MM.1S (cell line): Measurements from ENCODE around the gene NT5M.

Source experiments
- DNase-seq: peaks from one replicate; pipeline ENCODE4 v3.0.0-alpha.2; 2015
- H2AFZ ChIP-seq: fragments of 300-600 bp; sonication (generic); 2 replicates; pipeline ENCODE4 v1.6.0; 2016; ENCODE audit warnings: antibody characterized with exemption, low read length
- H3F3A ChIP-seq: fragments of 300-600 bp; sonication (generic); 2 replicates; pipeline ENCODE4 v1.6.1; 2016; ENCODE audit warnings: mild to moderate bottlenecking, antibody characterized with exemption, low read length, moderate library complexity, mixed read lengths; ENCODE audit not compliant: insufficient read depth
- H3K27ac ChIP-seq: fragments of 300-600 bp; sonication (generic); 2 replicates; pipeline ENCODE4 v1.5.1; 2016; ENCODE audit warnings: mild to moderate bottlenecking, low read length
- H3K27me3 ChIP-seq: fragments of 300-600 bp; sonication (generic); replicated peaks from 2 replicates; pipeline ENCODE4 v1.6.0; 2016; ENCODE audit warnings: low read length; ENCODE audit not compliant: insufficient read depth
- H3K36me3 ChIP-seq: fragments of 300-600 bp; sonication (generic); replicated peaks from 2 replicates; pipeline ENCODE4 v1.6.1; 2016; ENCODE audit warnings: mild to moderate bottlenecking, low read length, mixed read lengths; ENCODE audit not compliant: insufficient read depth
- H3K4me1 ChIP-seq: fragments of 300-600 bp; sonication (generic); 2 replicates; pipeline ENCODE4 v1.6.1; 2016; ENCODE audit warnings: low read length, mixed read lengths
- H3K4me2 ChIP-seq: fragments of 300-600 bp; sonication (generic); 2 replicates; pipeline ENCODE4 v1.6.0; 2016; ENCODE audit warnings: low read depth, low read length
- H3K4me3 ChIP-seq: fragments of 300-600 bp; sonication (generic); 2 replicates; pipeline ENCODE4 v1.5.1; 2016; ENCODE audit warnings: low read length, mixed read lengths
- H3K79me2 ChIP-seq: fragments of 300-600 bp; sonication (generic); 2 replicates; pipeline ENCODE4 v1.6.1; 2016; ENCODE audit warnings: mixed run types, low read length, mixed read lengths
- H3K9ac ChIP-seq: fragments of 300-600 bp; sonication (generic); 2 replicates; pipeline ENCODE4 v1.6.1; 2016; ENCODE audit warnings: low read length, mixed read lengths
- H3K9me2 ChIP-seq: fragments of 300-600 bp; sonication (generic); replicated peaks from 2 replicates; pipeline ENCODE4 v1.6.1; 2016; ENCODE audit warnings: mild to moderate bottlenecking, low read length, mixed read lengths; ENCODE audit not compliant: insufficient read depth
- H3K9me3 ChIP-seq: fragments of 300-600 bp; sonication (generic); replicated peaks from 2 replicates; pipeline ENCODE4 v1.6.1; 2016; ENCODE audit warnings: mild to moderate bottlenecking, low read length, mixed read lengths; ENCODE audit not compliant: insufficient read depth
- H4K20me1 ChIP-seq: fragments of 300-600 bp; sonication (generic); 2 replicates; pipeline ENCODE4 v1.6.1; 2016; ENCODE audit warnings: mild to moderate bottlenecking, low read length, moderate library complexity, mixed read lengths; ENCODE audit not compliant: insufficient read depth
- CTCF ChIP-seq: fragments of 300-600 bp; sonication (generic); IDR thresholded peaks from 2 replicates; pipeline ENCODE4 v1.5.1; 2016; ENCODE audit warnings: antibody characterized with exemption, low read length, mixed read lengths
- EZH2 ChIP-seq: fragments of 300-600 bp; sonication (generic); optimal IDR thresholded peaks from 2 replicates; pipeline ENCODE3; 2017; ENCODE audit warnings: low read depth, mild to moderate bottlenecking, antibody characterized with exemption, low read length, mixed read lengths
- EZH2phosphoT487 ChIP-seq: fragments of 300-600 bp; sonication (generic); IDR thresholded peaks from 2 replicates; pipeline ENCODE4 v1.6.1; 2018; ENCODE audit warnings: antibody characterized with exemption, low read length

NT5M gene

GRCh38 chr17:17256316-17256715 is 46.9 kb upstream of the NT5M start:
- TF ChIP-seq EZH2 = no peak
- TF ChIP-seq CTCF = no peak
- no peak for TF ChIP-seq EZH2phosphoT487
- Histone ChIP-seq H3F3A (0 out of 2 replicates have a peak, but pooled peaks cover 6% of the 10 kb centered on the region), H3K4me2 (no peak overlapping the region), H3K79me2 (peaks cover 33% of the 10 kb centered on the region), H2AFZ (no peak overlapping the region), H3K4me1 (no peaks in the 10 kb centered on the region), H3K9me3 (no peaks in the 10 kb centered on the region), H3K27ac (no peak overlapping the region), H3K4me3 (no peak overlapping the region), H3K9ac (no peak overlapping the region), H4K20me1 (no peaks in the 10 kb centered on the region), H3K27me3 (no peaks in the 10 kb centered on the region), H3K9me2 (no peaks in the 10 kb centered on the region), H3K36me3 (peaks cover 14% of the 10 kb centered on the region)
- DNase-seq = no peak

- TF ChIP-seq EZH2phosphoT487 = no peak
- TF ChIP-seq EZH2 = no peak
- no peak for TF ChIP-seq CTCF
- Histone ChIP-seq H3K4me3 (no peak overlapping the region), H3F3A (0 out of 2 replicates have a peak, but pooled peaks cover 6% of the 10 kb centered on the region), H3K27ac (no peak overlapping the region), H3K9me3 (no peaks in the 10 kb centered on the region), H3K4me2 (no peak overlapping the region), H3K79me2 (peaks cover 30% of the 10 kb centered on the region), H3K27me3 (no peaks in the 10 kb centered on the region), H2AFZ (no peak overlapping the region), H3K9me2 (no peaks in the 10 kb centered on the region), H4K20me1 (no peaks in the 10 kb centered on the region), H3K9ac (no peak overlapping the region), H3K4me1 (no peaks in the 10 kb centered on the region), H3K36me3 (peaks cover 14% of the 10 kb centered on the region)
- no peak for DNase-seq
Measured at GRCh38 chr17:17258011-17258410, 45.2 kb upstream of the NT5M start.

- 0 out of 2 replicates have a peak, but pooled peaks cover 6% of the 10 kb centered on the region for H3F3A ChIP-seq
- TF ChIP-seq EZH2 (no peak), CTCF (no peak), EZH2phosphoT487 (no peak)
- DNase-seq = no peak
- no peak overlapping the region for H3K9ac ChIP-seq
- H3K9me2 ChIP-seq = no peaks in the 10 kb centered on the region
- no peaks in the 10 kb centered on the region for H3K4me1 ChIP-seq
- H3K79me2 ChIP-seq = peaks cover 23% of the 10 kb centered on the region
- no peaks in the 10 kb centered on the region for H3K9me3 ChIP-seq
- H4K20me1 ChIP-seq = no peaks in the 10 kb centered on the region
- H3K36me3 ChIP-seq = peaks cover 14% of the 10 kb centered on the region
- H3K27me3 ChIP-seq = no peaks in the 10 kb centered on the region
- H3K4me3 ChIP-seq = no peak overlapping the region
- H3K27ac ChIP-seq = no peak overlapping the region
- H3K4me2 ChIP-seq = no peak overlapping the region
- no peak overlapping the region for H2AFZ ChIP-seq
Measured at GRCh38 chr17:17258998-17259397, 44.2 kb upstream of the NT5M start.
